DMS53 treated with DMSO at 0.1 percent for 48 hours (cell line): Measurements from ENCODE around the gene SCG3.

Experiments
- DNase-seq: peaks from one replicate; lab custom pipeline; 2025; ENCODE audit not compliant: unreplicated experiment; lab: John Stamatoyannopoulos, UW

Gene SCG3

DNA sequence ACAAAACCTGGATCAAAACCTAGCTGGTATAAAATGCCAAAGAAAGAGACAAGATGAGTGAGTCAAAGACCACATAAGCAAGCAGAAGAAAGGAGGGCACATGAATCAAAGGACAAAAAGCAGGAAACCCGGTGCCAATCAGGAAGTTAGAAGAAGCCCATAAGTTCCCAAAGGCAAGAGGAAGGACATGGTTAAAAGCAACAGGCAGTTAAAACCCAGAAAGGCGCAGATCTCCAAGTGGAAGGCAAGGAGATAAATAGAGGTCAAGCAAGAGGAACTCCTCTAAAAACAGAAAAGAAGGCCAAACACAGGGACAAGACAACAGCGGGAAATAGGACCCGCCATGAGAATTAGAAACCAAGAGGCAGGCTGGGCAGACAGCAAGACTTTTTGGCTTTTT, 74.5 kb downstream of the SCG3 start:
- no peak for DNase-seq

DNA sequence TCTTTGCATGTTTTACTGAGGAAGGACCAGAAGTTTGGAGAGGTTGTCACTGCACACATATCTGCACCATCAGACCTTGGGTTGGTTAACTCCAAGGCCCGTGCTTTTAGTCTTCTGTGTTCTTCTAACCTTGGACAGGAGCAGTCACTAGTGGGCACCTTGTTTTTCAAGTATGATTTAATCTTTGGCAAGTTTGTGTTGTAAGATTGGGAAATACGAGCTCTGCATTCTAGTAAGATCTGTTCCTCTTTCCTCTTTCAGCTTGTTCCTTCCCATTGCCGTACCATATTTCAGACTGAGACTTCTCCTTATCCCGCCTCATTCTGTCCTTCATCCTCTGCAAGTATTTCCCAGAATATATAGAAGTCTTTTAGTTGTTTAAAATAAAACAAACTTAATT, 75.2 kb downstream of the SCG3 start:
- no peak for DNase-seq

DNA sequence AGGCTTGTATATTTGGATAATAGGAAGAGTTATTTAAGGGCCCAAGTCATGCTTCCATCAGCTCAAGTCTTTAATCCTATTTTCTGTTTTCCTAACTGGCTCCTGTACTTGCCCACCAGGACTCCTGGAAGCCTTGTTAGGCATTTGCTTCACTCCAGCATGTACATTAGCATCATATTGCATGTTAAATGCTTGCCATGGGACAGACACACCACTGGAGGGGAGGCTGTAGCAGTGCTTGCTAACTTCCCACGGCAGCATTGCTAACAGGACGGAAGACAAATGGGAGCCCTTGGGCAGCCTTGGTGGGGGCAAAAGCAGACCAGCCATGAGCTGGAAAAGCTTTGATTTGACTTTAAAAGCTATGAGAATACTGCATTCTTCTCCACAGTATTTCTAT, 76.1 kb downstream of the SCG3 start:
- no peak for DNase-seq

DNA sequence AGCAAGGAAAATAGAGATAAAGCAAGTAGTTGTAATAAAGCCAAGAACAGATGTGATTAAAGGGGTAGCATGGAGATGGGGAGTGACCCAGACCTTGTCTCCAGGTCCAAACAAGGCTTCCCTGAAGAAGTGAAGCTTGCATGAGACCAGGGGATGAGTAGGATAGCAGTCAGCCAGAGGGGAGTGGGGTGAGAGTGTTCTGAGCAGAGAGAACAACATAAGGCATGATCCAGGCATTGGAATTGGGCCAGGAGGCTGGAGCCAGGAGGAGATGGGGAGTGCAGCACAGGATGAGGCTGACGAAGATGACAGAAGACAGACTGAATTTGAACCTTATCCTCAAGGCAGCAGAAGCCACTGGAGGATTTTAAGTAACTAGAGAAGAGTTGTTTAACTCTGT, 77.3 kb downstream of the SCG3 start:
- DNase-seq: no peak

DNA sequence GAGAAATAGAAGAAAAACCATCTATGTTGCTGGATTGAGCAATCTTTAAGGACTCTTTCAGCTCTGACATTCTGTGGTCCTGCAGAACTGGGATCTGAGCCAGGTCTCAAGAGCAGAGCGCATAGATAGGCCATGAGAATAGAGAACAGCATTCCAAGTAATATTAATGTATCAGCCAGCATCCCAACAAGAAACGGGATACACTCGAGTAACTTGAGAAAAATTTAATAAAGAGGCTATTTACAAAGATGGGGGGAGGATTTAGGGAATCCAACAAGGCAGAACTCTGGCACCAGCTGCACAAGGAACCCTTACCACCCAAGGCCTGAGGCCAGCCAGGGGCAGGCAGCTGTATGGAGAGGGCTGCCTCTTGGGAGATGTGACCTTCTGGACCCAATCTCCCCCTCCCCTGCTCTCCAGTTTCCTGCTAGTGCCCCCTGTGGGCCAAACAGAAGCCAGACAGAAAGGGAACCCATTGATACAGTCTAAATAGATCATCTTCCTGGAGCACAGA, 78.3 kb downstream of the SCG3 start:
- DNase-seq: no peak

DNA sequence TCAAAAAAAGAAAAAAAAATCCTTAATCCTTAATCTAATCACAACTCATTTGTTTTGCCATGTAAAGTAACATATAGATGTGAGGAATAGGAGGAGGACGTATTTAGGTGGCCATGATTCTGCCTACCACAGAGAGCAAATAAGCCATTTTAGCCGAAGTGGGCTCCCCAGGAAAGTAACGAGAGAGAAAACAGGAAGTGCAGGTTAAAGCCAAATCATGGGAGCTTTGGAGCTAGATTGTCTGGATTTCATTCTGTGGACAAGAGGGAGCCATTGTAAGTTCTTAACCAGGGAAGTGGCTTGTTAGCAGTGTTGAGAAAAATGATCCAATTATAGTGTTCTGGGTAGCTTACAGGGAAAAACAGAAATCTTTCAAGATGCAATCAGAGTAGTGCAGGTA, 79.5 kb downstream of the SCG3 start:
- no peak for DNase-seq

DNA sequence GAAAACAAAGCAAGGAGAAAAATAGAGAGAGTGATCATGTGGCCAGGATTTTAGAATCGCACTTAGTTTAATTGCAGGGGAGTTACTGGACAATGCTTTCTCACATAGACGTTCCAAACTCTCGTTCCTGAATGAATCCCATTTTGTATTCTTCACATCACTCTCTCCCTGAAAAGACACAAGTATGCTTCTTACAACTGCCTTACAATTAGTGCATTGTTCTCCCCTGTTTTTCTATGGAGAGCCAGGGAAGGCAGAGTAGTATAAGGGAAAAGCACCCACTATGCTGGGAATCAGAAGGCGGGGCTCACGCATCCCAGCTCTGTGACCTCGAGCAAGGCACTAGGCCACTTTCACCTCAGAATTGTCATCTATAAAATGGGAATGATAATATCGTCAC, 84.4 kb downstream of the SCG3 start:
- DNase-seq: no peak

DNA sequence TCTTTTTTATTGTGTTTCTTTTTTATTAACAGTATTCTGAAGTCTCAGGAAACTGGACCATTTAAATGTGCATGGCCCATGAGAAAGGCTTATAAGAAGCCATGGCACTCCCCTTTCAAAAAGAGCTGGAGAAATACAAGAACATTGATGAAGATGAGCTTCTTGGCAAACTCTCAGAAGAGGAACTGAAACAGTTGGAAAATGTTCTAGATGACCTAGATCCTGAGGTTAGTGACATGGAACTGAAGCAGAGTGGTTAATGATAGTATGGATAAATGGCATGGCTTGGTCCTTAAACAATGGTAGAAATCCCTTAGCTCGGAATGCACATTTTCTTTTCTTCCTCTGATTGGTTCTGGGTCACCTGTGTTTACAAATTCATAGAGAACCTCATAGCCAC, 85.0 kb downstream of the SCG3 start:
- DNase-seq: no peak

DNA sequence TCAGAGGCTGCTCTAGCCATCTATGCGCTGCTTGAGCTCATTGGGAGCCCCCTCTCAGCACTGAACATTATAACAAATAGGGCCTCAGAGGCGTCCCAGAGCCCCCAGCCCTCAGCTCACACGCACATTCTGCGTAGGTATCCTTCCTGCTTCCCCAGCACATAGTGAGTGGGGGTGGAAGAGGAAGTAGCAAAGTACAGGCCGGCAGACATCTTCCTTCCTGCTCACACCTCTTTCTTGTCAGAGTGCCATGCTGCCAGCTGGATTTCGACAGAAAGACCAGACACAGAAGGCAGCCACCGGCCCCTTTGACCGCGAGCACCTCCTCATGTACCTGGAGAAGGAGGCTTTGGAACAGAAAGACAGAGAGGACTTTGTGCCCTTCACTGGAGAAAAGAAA, 86.7 kb downstream of the SCG3 start:
- no peak for DNase-seq
